ENCODE measurements around the gene PACS2. TPM values are rescaled to one million over a fixed set of nuclear protein-coding genes. Genes with fewer than 3 reads are reported as not detected.

Gene PACS2
- polyA plus RNA-seq, 3 donors, result 3.1 to 87.0 (median 3.7) TPM

GRCh38 chr14:105305345-105305744 is 9.2 kb upstream of the PACS2 start:
- peak in 1 of 3 donors; percentile 18 for DNase-seq
- Mint-ChIP-seq H3K4me1 (peaks cover 28% of the 10 kb centered on the region), H3K36me3 (peaks cover 7 to 10% of the 10 kb centered on the region in 2 donors), H3K9me3 (peaks cover 0 to 4% (median 0%) of the 10 kb centered on the region in 7 donors), H3K27ac (peak overlapping the region in 5 of 7 donors; percentile 35 to 85 (median 73)), H3K4me3 (no peak overlapping the region), H3K27me3 (ENCODE audit: low read depth in 3 of 3) (peaks cover 0 to 4% (median 2%) of the 10 kb centered on the region in 3 donors)
- Histone ChIP-seq H3K27ac (ENCODE audit: low read depth in 1 of 2, low read length in 2 of 2) (no peak overlapping the region), H4K20me1 (ENCODE audit: insufficient read depth, low read length) (peaks cover 5% of the 10 kb centered on the region), H3K79me2 (ENCODE audit: insufficient read depth, low read length) (no peaks in the 10 kb centered on the region), H3K9me3 (replicated peaks in 1 of 2; ENCODE audit: control insufficient read depth in 1 of 2, insufficient read depth in 1 of 2, low read length in 2 of 2) (no peaks in the 10 kb centered on the region), H3K9ac (ENCODE audit: insufficient read depth, low read length, poor library complexity, severe bottlenecking) (no peak overlapping the region), H3K36me3 (replicated peaks in 1 of 2; ENCODE audit: control insufficient read depth in 1 of 2, insufficient read depth in 2 of 2, low read length in 2 of 2) (no peaks in the 10 kb centered on the region), H2AFZ (ENCODE audit: insufficient read depth, low read depth, low read length, poor library complexity, severe bottlenecking) (peak overlapping the region; percentile 58), H3K4me3 (replicated peaks in 1 of 3; ENCODE audit: low read depth in 2 of 3, low read length in 3 of 3) (no peak overlapping the region), H3K4me2 (replicated peaks; ENCODE audit: extremely low read depth, low read length, poor library complexity, severe bottlenecking) (no peak overlapping the region), H3K4me1 (ENCODE audit: control insufficient read depth in 1 of 2, insufficient read depth in 2 of 2, low read length in 2 of 2) (peaks cover 19 to 28% of the 10 kb centered on the region in 2 donors), H3K27me3 (ENCODE audit: control insufficient read depth in 2 of 2, insufficient read depth in 2 of 2, low read length in 2 of 2) (no peaks in the 10 kb centered on the region)
- TF ChIP-seq CTCF (IDR thresholded peaks at IDR 0.05), result no peak
- intact Hi-C loops (cut with micrococcal nuclease), result no loop called here
- WGBS (ENCODE audit: insufficient coverage), result 65% methylated on average over 8 of the region's 9 CpGs

- no peak overlapping the region for H3K27ac Mint-ChIP-seq
- DNase-seq, result no peak
- WGBS (ENCODE audit: insufficient coverage), result 90% methylated on average over 7 of the region's 9 CpGs
- Histone ChIP-seq H3K4me2 (replicated peaks; ENCODE audit: extremely low read depth, low read length, poor library complexity, severe bottlenecking) (no peak overlapping the region), H3K4me1 (ENCODE audit: control insufficient read depth in 1 of 2, insufficient read depth in 2 of 2, low read length in 2 of 2) (peaks cover 19 to 28% of the 10 kb centered on the region in 2 donors), H3K9me3 (replicated peaks in 1 of 2; ENCODE audit: control insufficient read depth in 1 of 2, insufficient read depth in 1 of 2, low read length in 2 of 2) (no peaks in the 10 kb centered on the region), H3K27ac (ENCODE audit: low read depth in 1 of 2, low read length in 2 of 2) (no peak overlapping the region), H3K9ac (ENCODE audit: insufficient read depth, low read length, poor library complexity, severe bottlenecking) (no peak overlapping the region), H3K79me2 (ENCODE audit: insufficient read depth, low read length) (no peaks in the 10 kb centered on the region), H2AFZ (ENCODE audit: insufficient read depth, low read depth, low read length, poor library complexity, severe bottlenecking) (peak overlapping the region; percentile 58), H4K20me1 (ENCODE audit: insufficient read depth, low read length) (peaks cover 5% of the 10 kb centered on the region), H3K36me3 (replicated peaks in 1 of 2; ENCODE audit: control insufficient read depth in 1 of 2, insufficient read depth in 2 of 2, low read length in 2 of 2) (no peaks in the 10 kb centered on the region), H3K27me3 (ENCODE audit: control insufficient read depth in 2 of 2, insufficient read depth in 2 of 2, low read length in 2 of 2) (no peaks in the 10 kb centered on the region), H3K4me3 (replicated peaks in 1 of 3; ENCODE audit: low read depth in 2 of 3, low read length in 3 of 3) (no peak overlapping the region)
- intact Hi-C loops (cut with micrococcal nuclease), result no loop called here
- peaks cover 7 to 10% of the 10 kb centered on the region in 2 donors for H3K36me3 Mint-ChIP-seq
- H3K4me3 Mint-ChIP-seq, result no peak overlapping the region
- no peak for TF ChIP-seq CTCF (IDR thresholded peaks at IDR 0.05)
- H3K9me3 Mint-ChIP-seq, result peaks cover 0 to 4% (median 0%) of the 10 kb centered on the region in 7 donors
- H3K27me3 Mint-ChIP-seq (ENCODE audit: low read depth in 3 of 3), result peaks cover 0 to 4% (median 2%) of the 10 kb centered on the region in 3 donors
- peaks cover 28% of the 10 kb centered on the region for H3K4me1 Mint-ChIP-seq
These were observed 8.8 kb upstream of the PACS2 start for GRCh38 chr14:105305791-105306190.
